ENCODE results near the gene LIPC.

Gene LIPC

DNA sequence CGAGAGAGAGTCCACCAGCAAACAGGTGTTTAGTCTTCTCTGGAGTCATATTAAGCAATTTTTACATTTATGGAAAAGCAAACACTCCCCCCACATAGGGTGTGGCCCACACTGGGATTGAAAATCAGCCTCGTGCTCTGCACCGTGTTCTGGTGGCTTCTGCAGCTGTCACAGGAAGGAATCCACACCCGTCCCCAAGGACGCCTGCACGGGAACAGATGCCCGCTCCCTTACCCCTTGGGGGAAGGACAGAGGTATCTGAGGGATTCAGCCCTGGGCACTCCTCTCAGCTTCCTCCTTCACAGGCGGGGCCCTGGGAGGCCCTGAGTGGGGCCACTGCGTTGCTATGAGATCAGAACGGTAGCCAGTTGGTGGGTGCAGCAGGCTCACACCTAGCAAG, 27.8 kb downstream of the LIPC start:
- no peak for DNase-seq

DNA sequence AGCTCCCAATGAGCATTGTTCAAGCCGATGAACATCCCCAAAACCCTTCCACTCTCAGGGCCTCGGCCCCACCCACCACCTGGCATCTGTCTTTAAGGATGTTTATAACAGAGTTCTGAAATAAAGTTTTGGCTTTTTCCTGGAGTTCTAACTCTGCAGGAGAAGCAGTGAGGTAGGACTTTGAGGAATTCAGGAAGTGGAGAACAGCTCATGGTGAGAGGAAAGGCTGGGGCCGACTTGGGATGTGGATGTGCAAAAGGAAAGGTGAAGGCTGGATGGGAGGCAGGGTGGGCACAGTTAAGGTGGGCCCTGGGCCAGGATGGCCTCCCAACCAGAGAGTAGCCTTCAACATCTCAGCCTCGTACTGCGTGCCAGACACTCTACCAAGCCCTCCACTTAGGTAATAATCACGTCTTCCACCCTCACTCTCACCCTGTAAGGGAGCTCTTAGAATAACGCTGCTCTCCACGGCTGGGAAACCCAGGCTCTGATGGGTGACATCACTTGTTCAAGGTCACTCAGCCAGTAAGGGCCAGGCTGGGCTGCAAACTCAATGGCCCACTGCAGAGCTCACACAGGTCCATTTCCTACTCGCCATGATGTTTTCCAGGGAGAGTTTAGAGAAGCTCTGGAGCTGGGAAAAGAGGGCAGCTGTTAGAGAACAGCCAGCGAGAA, 28.5 kb downstream of the LIPC start:
- DNase-seq, result no peak

- no peak for DNase-seq
These were observed 29.1 kb downstream of the LIPC start for GRCh38 chr15:58460872-58461271.

GRCh38 chr15:58462547-58462946, 30.8 kb downstream of the LIPC start:
- DNase-seq, result no peak

GRCh38 chr15:58462973-58463663, 31.3 kb downstream of the LIPC start:
- no peak for DNase-seq

DNA sequence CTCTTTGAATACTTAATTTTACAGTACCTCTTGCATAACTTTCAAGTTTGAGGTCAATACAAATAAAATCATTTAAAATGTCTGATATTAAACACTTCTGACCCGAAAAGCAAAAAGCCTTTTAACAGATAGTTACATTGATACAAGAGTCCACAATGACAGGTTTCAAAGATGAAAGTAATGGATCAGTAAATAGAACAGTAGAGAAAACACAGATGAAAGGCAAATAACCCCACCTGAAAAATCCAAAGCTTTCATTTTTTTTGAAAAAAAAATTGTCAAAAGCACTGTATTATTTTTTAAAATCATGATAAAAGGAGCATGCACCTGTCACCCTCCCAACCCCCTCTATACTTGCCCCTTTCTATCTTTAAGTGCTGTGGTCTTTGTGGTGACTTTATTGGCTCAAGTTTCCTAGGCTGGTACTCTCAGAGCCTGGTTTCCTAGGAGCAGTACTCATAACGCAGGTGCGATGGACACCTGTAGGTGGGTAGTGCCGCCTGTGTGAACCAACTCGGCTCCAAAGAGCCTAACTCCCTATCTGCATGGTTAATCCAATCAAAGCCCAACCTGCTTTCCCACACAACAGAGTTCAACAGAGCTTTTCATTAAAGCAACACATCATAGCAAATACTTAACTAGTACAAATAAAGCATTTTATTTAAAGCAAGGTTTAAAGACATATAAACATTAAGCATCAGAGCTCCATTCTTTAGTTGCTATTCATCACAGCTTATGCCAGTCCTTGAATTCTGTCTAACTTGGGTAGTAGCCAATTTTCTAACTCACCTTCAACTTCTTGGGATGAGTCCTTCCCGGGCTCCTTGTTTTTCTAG, 32.2 kb downstream of the LIPC start:
- no peak for DNase-seq

- DNase-seq, result no peak
These were observed 33.3 kb downstream of the LIPC start for GRCh38 chr15:58465070-58465469.

- no peak for DNase-seq
These were observed 34.2 kb downstream of the LIPC start for GRCh38 chr15:58465866-58466517.

DNA sequence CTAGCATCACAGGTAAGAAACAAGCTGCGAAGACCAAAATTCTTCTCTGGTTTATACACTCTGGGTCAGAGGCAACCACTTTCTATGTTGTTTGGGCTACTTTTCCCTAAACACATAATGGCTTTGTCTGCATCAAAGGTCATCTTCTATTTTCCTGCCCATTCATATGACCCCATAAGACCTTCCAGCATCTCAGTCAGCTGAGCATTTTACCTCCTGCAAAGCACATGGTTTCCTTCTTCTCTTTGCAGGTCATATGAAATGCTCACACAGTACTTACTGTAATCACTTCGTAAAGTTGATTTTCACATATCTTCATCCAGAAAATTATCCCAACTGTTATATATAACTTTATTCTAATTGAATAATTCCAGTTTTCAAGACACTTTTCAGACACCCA, 34.8 kb downstream of the LIPC start:
- no peak for DNase-seq

DNA sequence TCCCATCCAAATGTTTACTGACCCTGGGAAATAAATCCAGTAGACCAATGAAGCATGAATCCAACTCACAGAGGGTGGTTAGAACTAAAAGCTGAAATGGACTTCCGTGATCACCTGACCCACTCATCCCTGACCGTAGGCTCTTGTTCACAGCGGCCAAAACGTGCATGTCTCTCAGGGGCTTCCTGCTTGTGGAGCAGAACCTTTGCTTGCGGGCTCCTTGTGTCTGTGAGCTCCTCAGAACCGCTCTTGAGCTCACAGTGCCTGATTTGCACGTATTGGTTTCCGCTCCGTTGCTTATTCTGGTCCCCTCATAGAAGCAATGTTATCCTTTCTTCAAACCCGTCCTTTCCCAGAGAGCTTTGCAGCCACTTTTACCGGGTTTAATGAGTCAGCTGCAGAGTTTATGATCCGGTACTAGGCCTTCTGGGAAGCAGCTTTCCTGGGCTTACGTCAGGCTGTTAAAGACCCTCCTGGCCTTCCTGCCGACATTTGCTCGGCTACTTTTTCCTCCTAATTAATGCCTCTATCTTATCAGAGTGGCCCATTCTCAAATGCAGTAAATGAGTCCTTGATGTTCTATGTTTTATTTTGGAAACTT, 35.4 kb downstream of the LIPC start:
- DNase-seq, result no peak

GRCh38 chr15:58467722-58468423, 36.1 kb downstream of the LIPC start:
- no peak for DNase-seq

DNA sequence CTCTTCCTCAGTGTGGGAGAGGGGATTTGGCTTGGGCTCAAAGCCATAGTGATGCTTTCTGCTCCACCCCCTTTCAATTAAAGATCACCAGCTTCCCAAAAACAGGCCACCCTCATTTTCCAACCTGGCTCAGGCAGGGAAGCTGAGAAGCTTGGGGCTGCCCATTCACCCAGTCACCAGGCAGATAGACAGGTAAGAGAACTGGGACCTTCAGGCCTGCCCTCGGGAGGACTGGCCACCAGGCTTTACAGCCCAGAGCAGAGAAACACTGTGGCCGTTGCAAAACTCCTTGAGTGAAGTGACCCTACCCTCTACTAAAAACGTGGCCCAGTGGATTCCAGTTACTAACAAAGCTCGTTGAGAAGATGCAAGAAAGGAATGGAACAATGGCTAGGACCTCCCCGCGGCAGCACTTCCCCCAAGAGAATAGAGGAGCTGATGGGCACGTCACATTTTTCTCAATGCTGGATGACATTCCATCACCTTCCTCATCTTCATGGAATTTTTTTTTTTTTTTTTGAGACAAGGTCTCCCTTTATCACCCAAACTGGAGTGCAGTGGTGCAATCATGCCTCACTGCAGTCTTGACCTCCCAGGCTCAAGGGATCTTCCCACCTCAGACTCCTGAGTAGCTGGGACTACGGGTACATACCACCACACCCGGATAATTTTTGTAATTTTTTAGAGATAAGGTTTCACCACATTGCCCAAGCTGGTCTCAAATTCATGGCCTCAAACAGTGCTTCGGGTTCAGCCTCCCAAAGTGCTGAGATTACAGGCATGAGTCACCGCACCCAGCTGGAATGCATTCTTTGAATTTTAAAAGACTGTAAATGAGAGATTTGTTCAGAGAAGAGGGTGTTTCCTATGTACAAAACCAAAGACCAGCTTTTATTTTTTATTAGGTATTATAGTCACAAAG, 37.9 kb downstream of the LIPC start:
- DNase-seq, result no peak

GRCh38 chr15:58471348-58471747, 39.6 kb downstream of the LIPC start:
- DNase-seq, result no peak

- DNase-seq, result no peak
These were observed 40.4 kb downstream of the LIPC start for GRCh38 chr15:58472221-58472620.

- DNase-seq, result peak; percentile 51
These were observed 41.2 kb downstream of the LIPC start for GRCh38 chr15:58472821-58473581.

- DNase-seq, result no peak
These were observed 41.9 kb downstream of the LIPC start for GRCh38 chr15:58473724-58474123.

DNA sequence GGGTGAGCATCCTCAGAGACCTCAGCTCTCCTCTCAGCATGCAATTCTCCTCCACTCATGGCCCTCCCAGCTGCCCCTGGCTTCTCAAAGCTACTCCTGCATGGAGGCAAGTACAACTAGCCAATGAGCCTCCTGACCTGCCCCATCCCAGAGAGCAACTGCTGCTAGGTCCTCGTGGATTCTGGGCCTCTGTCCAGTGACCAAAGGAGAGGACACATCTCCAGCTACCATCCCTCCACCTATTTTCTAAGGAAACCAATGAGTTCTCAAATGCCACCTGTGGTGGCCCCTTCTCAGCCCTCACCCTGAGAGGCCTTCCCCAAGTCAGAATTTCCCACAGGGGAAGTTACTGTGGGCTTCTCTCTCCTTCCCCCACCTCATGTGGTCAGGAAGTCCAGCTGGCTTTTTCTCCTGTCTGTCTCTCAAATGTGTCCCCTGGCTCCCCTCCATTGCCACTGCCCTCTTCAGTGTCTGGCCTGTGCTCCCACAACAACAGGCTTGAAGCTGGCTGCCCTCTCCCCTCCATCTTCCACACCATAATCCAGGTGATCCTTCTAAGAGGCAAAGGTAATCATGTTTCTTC, 43.0 kb downstream of the LIPC start:
- DNase-seq, result peak; percentile 28

DNA sequence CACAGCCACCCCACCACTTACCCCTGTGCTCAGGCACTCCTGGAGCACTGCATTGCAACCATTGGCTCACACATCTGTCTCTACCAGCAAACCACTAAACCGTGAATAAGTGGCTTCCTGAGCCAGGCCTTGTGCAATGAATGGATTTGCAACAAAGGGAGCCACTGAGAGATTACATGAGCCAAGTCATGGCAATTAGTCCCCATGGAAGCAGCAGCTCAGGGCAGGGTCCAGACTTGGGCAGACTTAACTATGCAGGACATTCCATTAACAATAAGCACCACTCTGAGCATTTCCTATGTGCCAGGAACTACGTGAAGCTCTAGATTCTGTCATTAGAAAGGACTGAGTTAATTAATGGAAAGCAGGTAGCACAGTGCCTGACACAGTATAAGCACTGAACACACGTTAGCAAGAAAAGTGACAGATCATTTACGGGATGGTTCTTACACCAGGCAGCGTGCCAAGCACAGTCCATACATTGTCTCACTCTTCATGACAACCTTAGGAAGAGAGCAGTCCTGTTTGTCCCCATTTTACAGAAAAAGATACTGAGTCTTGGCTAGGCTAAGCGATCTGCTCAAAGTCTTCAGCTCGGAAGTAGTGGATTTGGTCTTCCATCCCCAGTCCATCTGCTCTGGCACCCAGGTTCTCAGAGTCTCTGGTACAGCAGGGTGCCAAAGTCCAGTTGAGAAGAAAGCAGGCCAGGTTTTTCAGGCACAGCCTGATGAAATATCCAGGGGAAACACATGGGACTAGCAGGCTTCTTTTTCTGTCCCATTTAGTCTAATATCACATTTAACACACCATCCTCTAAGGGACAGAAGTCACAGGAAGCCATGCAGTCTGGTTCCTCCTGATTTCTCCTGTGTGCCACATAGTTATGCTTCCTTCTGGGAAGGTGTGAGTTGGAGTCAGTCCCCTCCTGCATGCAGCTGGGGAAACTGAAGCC, 44.1 kb downstream of the LIPC start:
- DNase-seq, result peak; percentile 53

Measured in KG1 (cell line).